CD4-positive, alpha-beta T cell treated with Interleukin-15 for 1 hour (primary cell): ENCODE measurements around the gene IGF2BP3.
A peak's percentile ranks its signal among the peaks of the same experiment; 100 is the strongest.
"Not testable (repeated sequence)": the region's sequence is repeated elsewhere in the genome, so short reads cannot be mapped to it uniquely, and the experiment has no call there.

Source experiments
- DNase-seq: peaks from one replicate; pipeline ENCODE4 v3.0.0-alpha.2; 2020

Gene IGF2BP3

DNA sequence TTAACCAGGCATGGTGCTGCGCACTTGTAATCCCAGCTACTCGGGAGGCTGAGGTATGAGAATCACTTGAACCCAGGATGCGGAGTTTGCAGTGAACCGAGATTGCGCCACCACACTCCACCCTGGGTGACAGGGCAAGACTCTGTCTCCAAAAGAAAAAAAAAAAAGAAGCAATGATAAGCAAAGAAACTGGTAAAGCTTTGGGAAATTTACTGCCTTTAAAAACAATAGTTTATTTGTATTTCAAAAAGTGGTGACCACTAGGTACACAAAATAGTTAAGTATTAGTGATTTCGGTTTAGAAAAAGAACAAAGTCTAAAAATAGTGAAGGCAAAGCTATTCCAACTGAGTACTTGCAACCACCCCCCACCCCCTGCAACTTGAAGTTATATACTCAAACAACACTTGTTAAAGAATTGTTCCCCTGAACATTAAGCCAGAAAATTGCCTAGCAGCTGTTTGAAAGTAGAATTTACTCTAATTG, 133.4 kb downstream of the IGF2BP3 start:
- no peak for DNase-seq

DNA sequence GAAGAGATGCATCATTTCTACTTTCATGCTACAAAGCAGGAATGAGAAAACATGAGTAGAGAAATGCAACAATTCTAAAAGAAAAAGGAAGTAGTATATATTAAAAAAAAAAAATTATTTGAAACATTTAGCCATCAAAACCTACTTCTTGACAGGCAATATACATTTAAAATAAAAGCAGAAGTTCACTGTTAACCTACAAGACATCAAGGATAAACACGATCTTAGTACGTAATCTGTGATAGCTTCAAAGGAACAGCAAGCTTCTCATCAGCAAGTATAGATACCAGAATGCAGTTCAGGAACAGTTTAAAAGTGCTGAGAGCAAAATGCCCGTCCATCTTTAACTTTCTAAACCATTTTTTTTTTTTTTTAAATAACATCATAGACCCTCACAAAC, 134.2 kb downstream of the IGF2BP3 start:
- no peak for DNase-seq

DNA sequence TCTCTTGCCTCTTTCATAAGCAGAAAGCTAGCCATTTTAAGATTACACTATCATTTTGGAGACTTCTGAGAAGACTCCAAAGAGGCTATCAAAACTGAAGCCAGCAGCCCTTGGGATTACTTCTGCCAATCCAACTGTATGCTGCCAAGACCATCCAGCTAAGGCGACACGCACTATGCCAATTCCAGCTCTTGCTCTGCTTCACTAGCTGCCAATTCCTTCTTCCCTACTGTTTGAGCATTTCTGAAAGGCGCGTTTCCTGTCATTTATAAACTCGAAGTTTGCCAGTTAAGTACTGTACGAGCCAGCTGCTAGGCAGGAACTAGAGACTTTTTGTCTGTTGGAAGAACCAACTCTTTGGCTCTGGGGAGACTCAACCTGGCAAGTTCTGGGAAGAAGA, 134.7 kb downstream of the IGF2BP3 start:
- DNase-seq = no peak

DNA sequence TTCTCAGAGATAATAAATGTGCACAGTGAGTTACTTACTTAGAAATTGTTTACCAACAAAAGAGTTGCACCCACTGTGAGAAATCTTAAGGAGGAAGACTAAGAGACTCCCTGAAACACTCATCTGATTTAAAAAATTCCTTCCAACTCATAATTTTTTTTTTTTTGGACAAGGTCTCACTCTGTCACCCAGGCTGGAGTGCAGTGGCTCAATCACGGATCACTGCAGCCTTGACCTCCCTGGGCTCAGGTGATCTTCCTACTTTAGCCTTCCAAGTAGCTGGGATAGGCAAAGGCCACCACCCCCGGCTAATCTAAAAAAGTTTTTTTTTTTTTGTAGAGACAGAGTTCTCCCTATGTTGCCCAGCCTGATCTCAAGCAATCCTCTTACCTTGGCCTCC, 135.2 kb downstream of the IGF2BP3 start:
- DNase-seq = no peak

DNA sequence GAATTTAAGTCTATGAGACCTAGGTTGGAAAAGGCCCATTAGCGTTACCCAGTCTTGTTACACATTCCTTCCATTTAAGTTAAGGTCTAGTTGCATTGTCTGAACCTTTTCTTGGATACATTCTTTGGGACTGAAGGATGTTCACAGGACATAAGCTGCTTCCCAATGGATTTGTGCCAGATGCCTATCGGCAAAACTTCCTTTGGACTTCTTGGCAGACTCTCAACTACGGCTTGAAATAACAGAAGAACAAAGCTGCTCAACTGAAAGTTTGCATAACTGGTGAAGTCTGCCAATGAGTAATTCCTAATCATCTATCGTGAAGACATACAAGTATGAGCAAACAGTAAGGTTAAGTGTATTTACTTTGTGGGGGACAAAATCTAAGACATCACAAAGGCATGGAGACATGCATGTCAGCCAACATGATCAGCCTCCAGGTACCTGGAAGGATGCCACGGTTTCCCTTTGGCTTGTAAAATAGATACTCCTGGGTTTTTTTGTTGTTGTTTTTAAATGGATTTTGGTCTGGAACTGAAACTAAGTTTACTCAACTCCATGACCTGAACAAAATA, 135.7 kb downstream of the IGF2BP3 start:
- DNase-seq = no peak

DNA sequence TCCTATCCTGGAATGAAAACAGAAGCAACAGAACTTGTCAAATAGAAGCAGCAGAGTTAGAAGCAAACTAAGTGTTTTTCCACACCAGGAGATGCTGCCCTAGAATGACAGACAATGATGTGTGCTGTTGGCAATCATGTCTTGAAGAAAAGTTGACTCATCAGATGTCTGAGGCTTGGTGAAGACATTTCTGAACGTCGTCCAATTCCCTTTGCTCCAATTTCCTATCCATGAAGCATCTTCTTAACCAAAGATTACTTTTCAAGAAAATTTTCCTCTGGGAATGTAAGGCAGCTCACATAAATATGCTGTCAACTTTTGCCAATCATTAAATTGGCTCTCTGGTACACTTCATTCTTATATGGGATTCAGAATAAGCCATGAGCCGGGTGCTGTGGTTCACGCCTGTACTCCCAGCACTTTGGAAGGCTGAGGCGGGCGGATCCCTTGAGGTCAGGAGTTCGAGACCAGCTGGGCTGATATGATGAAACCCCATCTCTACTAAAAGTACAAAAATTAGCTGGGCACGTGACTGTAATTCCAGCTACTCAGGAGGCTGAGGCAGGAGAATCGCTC, 136.5 kb downstream of the IGF2BP3 start:
- no peak for DNase-seq

DNA sequence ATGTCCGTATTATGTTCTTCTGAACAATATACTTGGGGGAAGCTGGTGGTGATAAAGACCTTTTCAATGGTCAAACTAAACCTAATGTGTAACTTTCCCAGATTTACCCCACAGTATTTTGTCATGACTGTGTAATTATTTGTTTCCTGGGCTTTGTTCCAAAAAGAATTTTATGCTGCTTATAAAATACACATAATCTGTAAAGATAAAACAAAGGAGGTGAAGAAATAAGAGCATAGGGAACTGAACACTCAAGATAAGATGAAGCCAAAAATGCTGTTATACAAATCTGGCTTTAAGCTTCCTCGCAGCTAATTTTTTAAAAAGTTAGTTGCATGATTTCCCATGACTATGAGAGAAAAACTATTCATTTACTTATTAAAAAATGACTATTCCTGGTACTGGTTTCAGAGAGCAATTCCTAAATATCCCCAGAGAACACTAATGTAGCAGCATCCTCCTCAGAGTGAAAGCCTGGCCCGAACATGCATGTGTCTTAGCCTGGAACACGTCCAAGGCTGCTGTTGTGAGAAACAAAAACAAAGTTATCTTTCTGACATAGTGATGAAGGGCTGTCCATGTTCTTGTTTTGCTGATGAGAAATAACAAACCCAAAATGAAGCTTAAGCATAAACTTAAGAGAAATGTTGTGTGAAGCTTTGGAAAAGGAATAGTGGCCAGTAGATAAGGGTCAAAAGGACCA, 137.2 kb downstream of the IGF2BP3 start:
- DNase-seq = no peak

DNA sequence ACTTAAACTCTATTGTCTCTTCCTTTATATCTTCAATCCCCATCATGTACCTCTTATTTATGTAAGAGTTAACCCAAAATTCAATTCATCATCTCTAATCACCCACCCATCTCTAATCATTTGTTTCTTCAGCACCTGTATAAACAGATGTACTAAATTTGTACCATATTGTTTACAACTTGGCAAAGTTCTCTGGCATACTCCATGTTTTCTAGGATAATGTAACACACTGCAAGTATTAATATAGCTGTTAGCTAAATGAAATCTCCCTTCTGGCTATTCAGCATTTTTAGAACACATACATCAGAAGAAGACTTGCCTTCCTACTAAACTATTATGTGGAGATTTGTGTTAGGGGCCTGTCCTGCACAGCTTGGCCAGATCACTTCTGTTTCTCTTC, 138.1 kb downstream of the IGF2BP3 start:
- DNase-seq = no peak

GRCh38 chr7:23331132-23331531, 139.2 kb downstream of the IGF2BP3 start:
- DNase-seq = no peak

GRCh38 chr7:23315366-23315765, 154.9 kb downstream of the IGF2BP3 start:
- DNase-seq = no peak

DNA sequence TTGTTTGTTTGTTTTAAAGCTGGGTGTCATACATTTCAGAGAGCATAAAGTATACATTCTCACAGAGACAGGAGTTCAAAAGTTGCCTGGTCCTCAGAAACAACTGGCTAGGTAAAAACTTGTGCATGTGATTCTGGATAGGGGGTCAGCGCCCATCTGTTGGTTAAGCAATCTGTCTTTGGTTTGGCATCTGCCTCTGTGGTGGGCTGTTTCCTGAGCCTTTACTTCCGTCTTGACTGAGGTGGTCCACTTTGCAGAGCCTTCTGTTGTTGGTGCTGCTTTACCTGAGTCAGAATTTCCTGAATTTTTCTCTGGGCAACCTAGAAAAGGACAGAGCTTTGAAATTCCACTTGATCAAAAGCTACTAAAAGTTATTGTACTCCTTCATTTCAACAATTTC, 158.2 kb downstream of the IGF2BP3 start:
- not testable (repeated sequence) for DNase-seq

GRCh38 chr7:23308754-23309153, 161.5 kb downstream of the IGF2BP3 start:
- no peak for DNase-seq

DNA sequence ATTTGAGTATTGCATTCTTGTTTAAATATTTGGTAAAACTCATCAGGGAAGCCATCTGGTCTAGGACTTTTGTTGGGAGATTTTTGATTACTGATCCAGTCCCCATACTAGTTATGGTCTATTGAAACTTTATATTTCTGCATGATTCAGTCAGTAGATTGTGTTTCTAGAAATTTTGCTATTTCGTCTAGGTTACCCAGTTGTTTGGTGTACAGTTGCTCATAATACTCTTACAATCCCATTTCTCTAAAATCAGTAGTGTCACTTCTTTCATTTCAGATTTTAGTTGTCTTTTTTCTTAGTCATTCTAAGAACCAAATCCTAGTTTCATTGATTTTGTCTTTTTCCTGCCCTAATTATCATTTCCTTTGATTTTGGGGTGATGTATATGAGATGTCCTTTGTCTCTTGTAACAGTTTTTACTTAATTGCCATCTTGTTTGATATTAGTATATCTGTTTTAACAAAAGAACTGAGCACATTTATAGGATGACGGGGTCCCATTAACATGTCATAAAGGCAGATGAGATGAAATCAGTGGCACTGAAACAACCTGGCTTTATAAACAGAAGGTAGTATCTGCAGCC, 163.3 kb downstream of the IGF2BP3 start:
- no peak for DNase-seq

- DNase-seq = no peak
Measured at GRCh38 chr7:23299770-23300300, 170.5 kb downstream of the IGF2BP3 start.

DNA sequence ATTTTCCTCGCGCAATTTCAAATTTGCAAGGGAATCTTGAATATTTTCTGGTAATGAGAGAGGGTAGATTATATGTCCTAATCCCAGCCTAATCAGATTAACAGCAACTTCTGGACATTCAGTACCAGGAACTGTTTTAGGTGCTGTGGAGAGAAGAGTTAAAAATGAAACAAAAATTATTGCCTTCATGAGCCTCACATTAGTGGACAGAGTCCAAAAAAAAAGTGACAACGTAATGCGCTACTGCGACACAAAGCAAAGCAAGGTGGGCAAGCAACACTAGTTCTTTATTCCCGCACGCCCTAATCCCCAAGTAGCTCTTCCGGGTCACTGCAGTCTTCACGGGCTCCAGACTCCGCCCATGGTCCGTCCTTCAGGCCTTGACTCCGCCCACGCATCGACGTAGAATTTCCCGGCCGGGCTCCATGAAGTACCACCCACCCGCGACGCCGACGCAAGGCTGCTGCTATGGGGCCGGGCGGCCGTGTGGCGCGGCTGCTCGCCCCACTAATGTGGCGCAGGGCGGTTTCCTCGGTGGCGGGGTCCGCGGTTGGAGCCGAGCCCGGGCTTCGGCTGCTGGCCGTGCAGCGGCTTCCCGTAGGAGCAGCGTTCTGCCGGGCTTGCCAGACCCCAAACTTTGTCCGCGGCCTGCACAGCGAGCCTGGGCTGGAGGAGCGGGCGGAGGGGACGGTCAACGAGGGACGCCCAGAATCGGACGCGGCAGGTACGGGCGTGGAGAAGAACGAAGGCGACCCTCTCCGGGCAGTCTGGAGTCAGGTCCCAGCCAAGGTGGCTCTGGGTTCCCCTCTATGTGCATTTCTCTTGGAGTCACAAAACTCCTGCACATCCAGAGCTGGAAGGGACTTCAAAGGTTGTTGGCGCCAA, 171.2 kb downstream of the IGF2BP3 start, which contains the start of gene MALSU1:
Gene MALSU1, plus strand, starts transcription at position 455 of the 885 bp plus-strand sequence. Its CDS starts 14 bp downstream, at position 469.
- DNase-seq = peak; percentile 96

DNA sequence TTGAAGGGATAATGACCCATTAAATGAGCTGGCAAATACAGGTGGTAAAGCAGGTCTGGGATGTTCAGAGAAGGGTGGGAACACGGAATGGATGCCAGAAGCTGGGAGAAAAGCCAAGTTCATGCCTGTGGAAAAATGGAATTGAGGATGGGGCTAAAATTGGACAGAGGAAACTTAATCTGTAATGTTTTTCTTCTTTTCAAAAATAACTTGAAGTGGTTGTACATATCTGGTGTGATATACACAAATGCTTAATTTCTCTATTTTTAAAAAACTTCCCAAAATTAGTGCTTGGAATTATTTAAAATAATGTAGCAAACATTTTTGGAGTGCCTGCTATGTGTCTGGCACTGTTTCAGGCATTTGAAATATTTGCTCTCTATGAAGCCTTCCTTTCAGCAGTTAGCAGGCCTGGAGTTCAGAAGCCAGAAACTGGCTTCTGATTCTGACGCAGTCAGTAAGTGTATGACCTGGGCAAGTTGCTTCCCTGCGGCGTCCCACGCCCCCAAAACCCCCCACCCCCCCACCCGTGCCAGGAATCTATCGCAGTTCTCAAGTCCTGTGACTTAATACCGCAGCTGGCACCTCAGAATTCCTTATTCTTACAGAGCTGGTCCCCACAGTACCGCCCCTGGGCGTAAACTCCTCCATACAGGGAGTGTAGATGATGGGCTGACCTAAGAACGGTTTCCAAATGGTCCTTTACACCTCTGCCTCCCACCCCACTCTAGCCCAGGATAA, 172.0 kb downstream of the IGF2BP3 start:
- DNase-seq = no peak

- DNase-seq = no peak
Measured at GRCh38 chr7:23295401-23295697, 174.9 kb downstream of the IGF2BP3 start.

GRCh38 chr7:23294549-23295400, 175.5 kb downstream of the IGF2BP3 start:
- no peak for DNase-seq

DNA sequence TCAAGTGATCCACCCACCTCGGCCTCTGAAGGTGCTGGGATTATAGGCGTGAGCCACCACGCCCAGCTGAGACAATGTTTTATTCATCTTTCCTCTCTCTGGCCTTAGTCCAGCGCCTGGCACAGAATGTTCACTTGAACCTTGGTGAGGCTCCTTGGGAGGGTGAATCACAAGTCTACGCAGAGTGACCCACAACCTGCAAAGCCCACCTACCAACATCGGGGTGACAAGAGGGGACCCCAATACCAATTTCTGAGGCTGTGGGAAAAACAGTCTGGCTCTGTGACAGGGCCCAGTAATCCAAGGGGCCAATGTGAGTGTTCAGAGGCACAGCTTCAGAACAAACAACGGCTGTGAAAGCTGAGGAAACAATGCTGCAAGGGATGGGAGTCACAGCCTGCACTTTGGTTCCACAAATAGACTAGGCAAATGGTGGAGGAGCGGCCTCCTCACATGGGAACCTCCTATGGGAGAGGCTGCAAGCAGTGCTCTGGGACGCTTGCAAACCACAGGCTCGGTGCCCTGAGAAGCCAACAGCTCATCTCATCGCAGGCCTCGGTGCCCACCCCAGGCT, 176.7 kb downstream of the IGF2BP3 start:
- DNase-seq = no peak

DNA sequence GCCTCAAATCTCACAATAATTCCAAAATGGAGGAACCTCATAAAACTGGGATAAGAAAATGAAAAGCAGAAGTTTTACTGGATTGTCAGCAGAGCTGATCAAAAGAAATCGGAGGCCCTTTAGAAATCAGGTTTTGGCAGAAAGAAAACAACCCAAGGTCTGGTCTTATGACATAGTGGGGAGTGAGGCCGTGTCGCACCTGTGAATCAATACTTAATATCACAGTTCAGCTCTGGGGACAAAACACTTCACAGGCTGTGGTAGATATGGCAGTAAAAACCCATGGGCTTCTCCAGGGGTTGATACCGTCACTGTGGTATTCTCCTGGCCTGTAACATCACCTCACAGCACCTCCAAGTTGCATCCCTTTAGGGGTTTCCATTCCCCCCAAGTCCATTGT, 177.7 kb downstream of the IGF2BP3 start:
- no peak for DNase-seq
